Epithelial cell of proximal tubule (primary cell): Measurements from ENCODE around the gene TRANK1. TPM values are rescaled to one million over a fixed set of nuclear protein-coding genes. Genes with fewer than 3 reads are reported as not detected.

Experiments used
- DNase-seq: peaks from one replicate; pipeline ENCODE4 v3.0.0-alpha.2; 2011; ENCODE audit warnings: low read depth
- H3K4me3 ChIP-seq: 2 replicates; pipeline ENCODE4 v1.5.1; 2011; ENCODE audit warnings: low read depth, mild to moderate bottlenecking, low read length
- CTCF ChIP-seq: conservative IDR thresholded peaks from 2 replicates; pipeline ENCODE4 v1.5.1; 2012; ENCODE audit warnings: low read depth, mild to moderate bottlenecking, low read length
- total RNA-seq: library from RNA; depleted of rRNA; stranded (reverse); fragments of >200 nt; gene quantifications from 2 replicates; pipeline ENCODE4 v1.2.3, GENCODE V29; 2015

The TRANK1 gene
- total RNA-seq, 1 donor from 2014 or later: 3.7 TPM

- no peak for TF ChIP-seq CTCF
- DNase-seq: no peak
- no peak overlapping the region for H3K4me3 ChIP-seq
These were observed 124.8 kb downstream of the TRANK1 start for GRCh38 chr3:36820083-36820482.

- no peak overlapping the region for H3K4me3 ChIP-seq
- no peak for TF ChIP-seq CTCF
- no peak for DNase-seq
These were observed 126.9 kb downstream of the TRANK1 start for GRCh38 chr3:36817806-36818533.

- no peak overlapping the region for H3K4me3 ChIP-seq
- DNase-seq: no peak
- no peak for TF ChIP-seq CTCF
These were observed 129.5 kb downstream of the TRANK1 start for GRCh38 chr3:36815375-36815774.

GRCh38 chr3:36814776-36815175 lies 130.1 kb downstream of the TRANK1 start:
- H3K4me3 ChIP-seq: no peak overlapping the region
- no peak for DNase-seq
- peak; percentile 21 for TF ChIP-seq CTCF

GRCh38 chr3:36814066-36814717 lies 130.7 kb downstream of the TRANK1 start:
- no peak for DNase-seq
- no peak for TF ChIP-seq CTCF
- no peak overlapping the region for H3K4me3 ChIP-seq

- no peak for TF ChIP-seq CTCF
- DNase-seq: no peak
- H3K4me3 ChIP-seq: no peak overlapping the region
These were observed 131.5 kb downstream of the TRANK1 start for GRCh38 chr3:36813305-36813704.

- no peak for TF ChIP-seq CTCF
- no peak overlapping the region for H3K4me3 ChIP-seq
- DNase-seq: no peak
These were observed 132.6 kb downstream of the TRANK1 start for GRCh38 chr3:36812240-36812639.
